Measurements from ENCODE around the gene ZNF621. TPM values are rescaled to one million over a fixed set of nuclear protein-coding genes. Genes with fewer than 3 reads are reported as not detected.
A peak's percentile ranks its signal among the peaks of the same experiment; 100 is the strongest.

ZNF621 gene
- total and polyA plus RNA-seq, 2 of the 8 experiments (the other 6 are each of a cell fraction or from before 2014, with no cell fraction given): 10.9 to 15.4 TPM

DNA sequence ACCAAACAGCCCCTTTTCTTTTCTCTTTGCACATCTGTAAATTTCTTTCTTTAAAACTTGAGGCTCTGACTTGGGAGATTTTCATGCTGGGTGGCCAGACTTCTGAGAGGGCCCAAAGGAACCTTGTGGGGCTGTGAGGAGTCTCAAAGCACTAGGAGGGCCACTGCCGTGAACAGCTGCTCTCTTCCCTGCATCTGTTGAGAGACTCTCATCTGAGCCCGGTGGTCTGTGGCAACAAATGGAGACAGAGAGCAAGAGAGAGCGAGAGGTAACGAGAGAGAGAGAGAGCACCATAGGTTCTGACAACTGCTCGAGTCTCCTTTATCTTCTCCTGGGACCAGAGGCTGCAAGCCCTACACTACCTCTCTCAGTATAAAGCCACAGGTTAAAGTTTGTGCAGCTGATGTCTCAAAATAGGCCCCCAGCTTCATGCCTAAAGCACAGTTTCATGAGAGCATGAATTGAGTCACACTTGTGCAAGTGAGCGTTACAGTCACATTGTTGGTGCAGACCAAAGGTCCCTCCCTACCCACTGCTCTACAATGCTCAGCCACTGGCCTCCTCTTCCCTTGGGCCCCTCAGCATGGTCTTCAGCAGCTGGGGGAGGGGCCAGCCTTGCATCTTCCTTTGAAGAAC lies 60.7 kb downstream of the ZNF621 start:
- DNase-seq (ENCODE audit: low read depth in 1 of 2, low spot score in 2 of 2) (no peak), FAIRE-seq (no peak)
- H2AK5ac ChIP-seq (ENCODE audit: low read depth, low read length): no peak overlapping the region
- no peak overlapping the region for H3K23ac ChIP-seq (ENCODE audit: insufficient read length)
- no peak overlapping the region for H3K56ac ChIP-seq (replicated peaks; ENCODE audit: insufficient read length, low read depth, low read length)
- no peaks in the 10 kb centered on the region for H3K36me3 ChIP-seq (ENCODE audit: control insufficient read depth in 2 of 4, insufficient read depth in 4 of 4, low read length in 3 of 4)
- no peak overlapping the region for H2BK12ac ChIP-seq (ENCODE audit: low read depth, low read length)
- H3K79me2 ChIP-seq (ENCODE audit: control insufficient read depth in 1 of 2, insufficient read depth in 2 of 2, low read length in 2 of 2): no peaks in the 10 kb centered on the region
- no peak overlapping the region for H4K91ac ChIP-seq (replicated peaks; ENCODE audit: insufficient read length, low read length)
- no peak overlapping the region for H3K27ac ChIP-seq (ENCODE audit: low read depth, low read length)
- no peak overlapping the region; a peak in 1 of 8 replicates for H3K4me3 ChIP-seq (ENCODE audit: extremely low read depth in 1 of 4, insufficient read depth in 2 of 4, low read depth in 3 of 4, low read length in 4 of 4)
- no peak overlapping the region for H2BK15ac ChIP-seq (ENCODE audit: low read length)
- H4K5ac ChIP-seq (ENCODE audit: insufficient read length, low read depth, low read length): no peak overlapping the region
- peaks cover 0 to 14% (median 6%) of the 10 kb centered on the region in 4 experiments; a peak in 6 of 7 replicates for H3K4me1 ChIP-seq (replicated peaks in 1 of 4; ENCODE audit: control insufficient read depth in 3 of 4, insufficient read depth in 4 of 4, low read length in 3 of 4)
- 81% methylated on average over 6 of the region's 6 CpGs; no CpG with 5 or more reads in 1 of the 2 experiments for WGBS, 2 experiments (ENCODE audit: extremely low coverage in 1 of 2, insufficient coverage in 1 of 2, insufficient read length in 1 of 2, insufficient replicate concordance in 2 of 2, low coverage in 1 of 2, low lambda C conversion rate in 2 of 2, missing lambda C conversion rate in 1 of 2)
- H2BK20ac ChIP-seq (ENCODE audit: low read length): 0 out of 2 replicates have a peak overlapping the region, but pooled peaks have one; percentile 11
- TF ChIP-seq SRF (IDR thresholded peaks at IDR 0.05; ENCODE audit: low read depth, low read length) (no peak), GTF2F1 (IDR thresholded peaks at IDR 0.05; ENCODE audit: borderline replicate concordance, low read depth, low read length) (no peak)
- H2BK5ac ChIP-seq (ENCODE audit: low read depth, low read length): no peak overlapping the region
- H3K4me2 ChIP-seq (ENCODE audit: insufficient read depth in 1 of 2, low read depth in 2 of 2, low read length in 2 of 2): no peak overlapping the region
- H2BK120ac ChIP-seq (replicated peaks; ENCODE audit: low read depth, low read length): no peak overlapping the region
- CTCF ChIA-PET (ENCODE audit: partially characterized antibody): interaction anchor here (0.6 to 3.1 kb wide), 23 partner anchors 11 to 1295 kb away, joined by 3 to 15 read pairs (median 4); no protein-coding TSS in a partner anchor
- H3K79me1 ChIP-seq (ENCODE audit: low read depth, low read length): no peaks in the 10 kb centered on the region
- H4K20me1 ChIP-seq (replicated peaks in 1 of 2; ENCODE audit: control insufficient read depth in 1 of 2, insufficient read depth in 2 of 2, low read length in 2 of 2): no peaks in the 10 kb centered on the region
- no peak overlapping the region for H3K18ac ChIP-seq (ENCODE audit: extremely low read depth, low read length)
- no peak overlapping the region for H4K8ac ChIP-seq (ENCODE audit: extremely low read depth, insufficient read depth, low read length)
- H2AFZ ChIP-seq (ENCODE audit: low read length): no peak overlapping the region
- H3K23me2 ChIP-seq (ENCODE audit: low read depth, low read length): no peaks in the 10 kb centered on the region
- no peak overlapping the region for H3K14ac ChIP-seq (ENCODE audit: insufficient read length)
- H3K9ac ChIP-seq (replicated peaks in 1 of 4; ENCODE audit: extremely low read depth in 1 of 4, low read depth in 3 of 4, low read length in 3 of 4): no peak overlapping the region
- POLR2A ChIA-PET (ENCODE audit: partially characterized antibody): interaction anchor here (0.9 kb wide), 1 partner anchor 614 kb away, joined by 3 read pairs; the partner anchor contains the start of gene CTNNB1
- no peak overlapping the region for H3K4ac ChIP-seq (replicated peaks; ENCODE audit: insufficient read length, low read depth, low read length)
- no peaks in the 10 kb centered on the region for H3K9me3 ChIP-seq (ENCODE audit: insufficient read depth in 2 of 2, low read depth in 1 of 2, low read length in 1 of 2)
- H3K27me3 ChIP-seq (replicated peaks in 1 of 4; ENCODE audit: control insufficient read depth in 3 of 4, extremely low read depth in 1 of 4, insufficient read depth in 3 of 4, low read length in 3 of 4): no peaks in the 10 kb centered on the region

Measured in H1 (cell line).